ENCODE results near the gene KPNA5.
"Not testable (repeated sequence)": the region's sequence is repeated elsewhere in the genome, so short reads cannot be mapped to it uniquely, and the experiment has no call there.

KPNA5 gene

GRCh38 chr6:116680880-116681672 is at the start of gene KPNA5:
TSS of gene KPNA5 (plus strand) at chr6:116681211. CDS start at chr6:116681335, 124 bp downstream.
- in situ Hi-C loops (cut with HindIII; ENCODE audit: low sequenced_read_pairs) = no loop called here

GRCh38 chr6:116631379-116631990 is 49.5 kb upstream of the KPNA5 start:
- in situ Hi-C loops (cut with HindIII; ENCODE audit: low sequenced_read_pairs) = no loop called here

- in situ Hi-C loops (cut with HindIII; ENCODE audit: low sequenced_read_pairs) = no loop called here
These were observed 47.3 kb upstream of the KPNA5 start for GRCh38 chr6:116633685-116634084.

- in situ Hi-C loops (cut with HindIII; ENCODE audit: low sequenced_read_pairs) = no loop called here
These were observed 32.9 kb upstream of the KPNA5 start for GRCh38 chr6:116648156-116648555.

DNA sequence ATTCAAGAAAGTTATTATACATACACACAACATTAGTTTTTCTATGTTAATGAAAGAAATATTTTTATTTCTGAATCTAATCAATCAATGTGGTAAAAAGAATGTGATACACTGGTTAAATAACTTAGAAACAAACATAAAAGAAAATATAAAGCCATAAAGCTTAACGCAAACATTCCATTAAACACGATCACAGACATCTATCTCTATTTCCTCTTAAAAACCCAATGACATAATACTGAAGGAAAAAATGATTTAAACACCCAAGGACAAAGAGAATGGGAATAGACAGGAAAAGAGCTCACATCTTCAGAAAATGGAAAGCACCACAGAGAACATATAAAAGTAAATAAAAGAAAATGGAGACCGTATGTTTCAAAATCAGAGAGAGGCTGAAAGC is 31.9 kb upstream of the KPNA5 start:
- in situ Hi-C loops (cut with HindIII; ENCODE audit: low sequenced_read_pairs) = no loop called here

- in situ Hi-C loops (cut with HindIII; ENCODE audit: low sequenced_read_pairs) = no loop called here
These were observed 29.1 kb upstream of the KPNA5 start for GRCh38 chr6:116651916-116652315.

DNA sequence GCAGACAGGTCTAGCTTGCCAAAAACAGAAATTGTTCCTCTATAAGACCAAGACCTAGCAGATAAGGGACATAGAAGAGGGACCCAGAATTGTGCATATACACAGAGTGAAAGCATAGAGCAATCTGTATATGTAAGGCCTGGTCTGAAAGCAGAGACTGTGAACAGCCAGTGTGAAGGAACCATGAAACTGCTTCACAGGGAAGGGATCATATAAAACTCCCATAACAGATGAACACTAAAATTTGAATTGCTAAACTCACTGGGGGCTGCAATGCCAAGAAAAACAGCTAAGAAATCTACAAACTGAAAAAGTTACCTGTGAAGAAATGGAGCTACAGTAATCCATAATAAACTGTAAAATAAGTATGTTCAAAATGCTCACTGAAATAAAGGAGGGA is 19.4 kb upstream of the KPNA5 start:
- in situ Hi-C loops (cut with HindIII; ENCODE audit: low sequenced_read_pairs) = no loop called here

GRCh38 chr6:116662202-116662601 is 18.8 kb upstream of the KPNA5 start:
- in situ Hi-C loops (cut with HindIII; ENCODE audit: low sequenced_read_pairs) = no loop called here

DNA sequence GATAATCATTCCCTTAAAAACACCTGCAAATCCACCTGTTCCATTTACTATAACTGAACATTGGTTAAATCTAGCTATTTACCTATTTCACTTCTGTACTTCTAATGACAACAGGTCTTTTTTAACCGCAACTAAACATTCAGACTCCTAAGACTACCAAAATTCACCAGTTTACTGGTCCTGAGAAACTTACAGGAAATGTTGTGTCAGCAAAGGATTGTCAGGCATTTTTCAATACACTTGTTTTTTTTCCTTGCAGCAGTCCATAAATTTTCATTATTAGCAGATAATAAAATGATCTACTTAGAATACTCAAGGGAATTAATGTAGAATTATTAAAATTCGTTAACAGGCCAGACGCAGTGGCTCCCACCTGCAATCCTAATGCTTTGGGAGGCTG is 17.7 kb upstream of the KPNA5 start:
- in situ Hi-C loops (cut with HindIII; ENCODE audit: low sequenced_read_pairs) = no loop called here

GRCh38 chr6:116664169-116664568 is 16.8 kb upstream of the KPNA5 start:
- in situ Hi-C loops (cut with HindIII; ENCODE audit: low sequenced_read_pairs) = not testable (repeated sequence)

GRCh38 chr6:116665464-116665863 is 15.5 kb upstream of the KPNA5 start:
- in situ Hi-C loops (cut with HindIII; ENCODE audit: low sequenced_read_pairs) = no loop called here

- in situ Hi-C loops (cut with HindIII; ENCODE audit: low sequenced_read_pairs) = no loop called here
These were observed 14.1 kb upstream of the KPNA5 start for GRCh38 chr6:116666869-116667268.

- in situ Hi-C loops (cut with HindIII; ENCODE audit: low sequenced_read_pairs) = no loop called here
These were observed 13.4 kb upstream of the KPNA5 start for GRCh38 chr6:116667623-116668022.

DNA sequence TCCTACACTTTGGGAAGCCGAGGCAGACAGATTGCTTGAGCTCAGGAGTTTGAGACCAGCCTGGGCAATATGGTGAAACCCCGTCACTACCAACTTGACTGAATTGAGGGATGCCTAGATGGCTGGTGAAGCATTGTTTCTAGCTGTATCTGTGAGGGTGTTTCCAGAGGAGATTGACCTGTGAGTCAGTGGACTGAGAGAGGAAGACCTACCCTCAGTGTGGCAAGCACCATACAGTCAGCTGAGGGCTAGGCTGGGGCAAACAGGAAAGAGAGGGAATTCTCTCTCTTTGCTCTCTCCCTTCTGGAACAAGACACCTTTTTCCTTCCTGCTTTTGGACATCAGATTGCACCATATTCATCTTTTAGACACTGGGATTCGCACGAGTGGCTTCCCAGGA is 8.7 kb upstream of the KPNA5 start:
- in situ Hi-C loops (cut with HindIII; ENCODE audit: low sequenced_read_pairs) = no loop called here

DNA sequence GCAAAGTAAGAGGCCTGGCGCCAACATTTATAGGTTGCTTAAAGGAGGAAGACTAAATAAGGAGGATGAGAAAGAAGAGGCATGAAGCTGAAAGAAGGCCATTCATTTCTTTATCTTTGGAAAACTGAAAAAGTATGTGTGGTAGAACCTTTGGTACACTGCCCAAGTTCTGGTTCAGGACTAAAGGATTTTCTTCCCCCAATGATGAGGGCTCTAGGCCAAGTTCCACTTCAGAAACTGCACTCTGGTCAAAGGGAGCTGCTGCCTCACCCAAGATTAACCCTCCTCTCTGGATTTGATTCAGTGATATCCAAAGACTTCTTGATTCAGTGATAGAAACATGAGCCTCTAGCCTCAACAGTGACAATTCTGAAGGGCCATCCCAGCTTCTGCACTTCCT is 5.0 kb upstream of the KPNA5 start:
- in situ Hi-C loops (cut with HindIII; ENCODE audit: low sequenced_read_pairs) = no loop called here

- in situ Hi-C loops (cut with HindIII; ENCODE audit: low sequenced_read_pairs) = no loop called here
These were observed 1.3 kb downstream of the KPNA5 start for GRCh38 chr6:116682334-116682712.

DNA sequence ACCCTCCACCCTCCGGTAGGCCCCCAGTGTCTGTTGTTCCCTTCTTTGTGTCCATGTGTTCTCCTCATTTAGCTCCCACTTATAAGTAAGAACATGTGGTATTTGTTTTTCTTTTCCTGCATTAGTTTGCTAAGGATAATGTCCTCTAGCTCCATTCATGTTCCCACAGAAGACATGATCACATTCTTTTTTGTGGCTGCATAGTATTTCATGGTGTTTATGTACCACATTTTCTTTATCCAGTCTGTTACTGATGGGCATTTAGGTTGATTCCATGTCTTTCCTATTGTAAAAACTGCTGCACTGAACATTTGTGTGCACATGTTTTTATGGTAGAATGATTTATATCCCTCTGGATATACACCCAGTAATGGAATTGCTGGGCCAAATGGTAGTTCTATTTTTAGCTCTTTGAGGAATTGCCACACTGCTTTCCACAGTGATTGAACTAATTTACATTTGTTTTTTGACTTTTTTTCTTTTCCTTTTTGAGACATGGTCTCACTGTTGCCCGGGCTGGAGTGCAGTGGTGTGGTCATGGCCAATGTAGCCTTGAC is 4.5 kb downstream of the KPNA5 start:
- in situ Hi-C loops (cut with HindIII; ENCODE audit: low sequenced_read_pairs) = no loop called here

GRCh38 chr6:116686475-116687101 is 5.6 kb downstream of the KPNA5 start:
- in situ Hi-C loops (cut with HindIII; ENCODE audit: low sequenced_read_pairs) = not testable (repeated sequence)

GRCh38 chr6:116691154-116691553 is 10.1 kb downstream of the KPNA5 start:
- in situ Hi-C loops (cut with HindIII; ENCODE audit: low sequenced_read_pairs) = no loop called here

DNA sequence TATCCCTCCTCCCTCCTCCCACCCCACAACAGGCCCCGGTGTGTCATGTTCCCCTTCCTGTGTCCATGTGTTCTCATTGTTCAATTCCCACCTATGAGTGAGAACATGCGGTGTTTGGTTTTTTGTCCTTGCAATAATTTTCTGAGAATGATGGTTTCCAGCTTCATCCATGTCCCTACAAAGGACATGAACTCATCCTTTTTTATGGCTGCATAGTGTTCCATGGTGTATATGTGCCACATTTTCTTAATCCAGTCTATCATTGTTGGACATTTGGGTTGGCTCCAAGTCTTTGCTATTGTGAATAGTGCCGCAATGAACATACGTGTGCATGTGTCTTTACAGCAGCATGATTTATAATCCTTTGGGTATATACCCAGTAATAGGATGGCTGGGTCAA is 11.9 kb downstream of the KPNA5 start:
- in situ Hi-C loops (cut with HindIII; ENCODE audit: low sequenced_read_pairs) = not testable (repeated sequence)

DNA sequence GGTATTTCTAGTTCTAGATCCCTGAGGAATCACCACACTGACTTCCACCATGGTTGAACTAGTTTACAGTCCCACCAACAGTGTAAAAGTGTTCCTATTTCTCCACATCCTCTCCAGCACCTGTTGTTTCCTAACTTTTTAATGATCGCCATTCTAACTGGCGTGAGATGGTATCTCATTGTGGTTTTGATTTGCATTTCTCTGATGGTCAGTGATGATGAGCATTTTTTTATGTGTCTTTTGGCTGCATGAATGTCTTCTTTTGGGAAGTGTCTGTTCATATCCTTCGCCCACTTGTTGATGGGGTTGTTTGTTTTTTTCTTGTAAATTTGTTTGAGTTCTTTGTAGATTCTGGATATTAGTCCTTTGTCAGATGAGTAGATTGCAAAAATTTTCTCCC is 12.3 kb downstream of the KPNA5 start:
- in situ Hi-C loops (cut with HindIII; ENCODE audit: low sequenced_read_pairs) = not testable (repeated sequence)

DNA sequence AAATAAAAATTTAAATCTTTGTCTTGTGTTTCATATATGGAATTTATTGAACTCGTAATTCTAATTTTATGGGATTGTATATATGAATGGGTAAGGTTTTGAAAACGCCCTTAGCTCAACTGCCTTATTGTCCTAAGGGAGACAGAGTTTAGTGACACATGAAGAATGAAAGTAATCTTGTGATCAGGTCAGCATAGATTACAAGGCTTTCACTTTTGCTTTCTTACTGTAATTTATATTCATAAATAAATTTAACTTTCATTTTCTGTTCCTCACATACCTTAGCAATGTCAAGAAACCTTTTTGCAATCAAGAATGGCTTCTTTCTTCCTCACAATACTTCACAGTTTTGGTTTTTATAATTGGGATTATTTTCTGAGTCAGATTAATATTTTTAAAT is 14.4 kb downstream of the KPNA5 start:
- in situ Hi-C loops (cut with HindIII; ENCODE audit: low sequenced_read_pairs) = no loop called here

All from endothelial cell of hepatic sinusoid (primary cell).